DMS153 (cell line): ENCODE results near the gene DAZL.

Experiments
- DNase-seq: peaks from one replicate; lab custom pipeline; 2025; lab: John Stamatoyannopoulos, UW

Gene DAZL

DNA sequence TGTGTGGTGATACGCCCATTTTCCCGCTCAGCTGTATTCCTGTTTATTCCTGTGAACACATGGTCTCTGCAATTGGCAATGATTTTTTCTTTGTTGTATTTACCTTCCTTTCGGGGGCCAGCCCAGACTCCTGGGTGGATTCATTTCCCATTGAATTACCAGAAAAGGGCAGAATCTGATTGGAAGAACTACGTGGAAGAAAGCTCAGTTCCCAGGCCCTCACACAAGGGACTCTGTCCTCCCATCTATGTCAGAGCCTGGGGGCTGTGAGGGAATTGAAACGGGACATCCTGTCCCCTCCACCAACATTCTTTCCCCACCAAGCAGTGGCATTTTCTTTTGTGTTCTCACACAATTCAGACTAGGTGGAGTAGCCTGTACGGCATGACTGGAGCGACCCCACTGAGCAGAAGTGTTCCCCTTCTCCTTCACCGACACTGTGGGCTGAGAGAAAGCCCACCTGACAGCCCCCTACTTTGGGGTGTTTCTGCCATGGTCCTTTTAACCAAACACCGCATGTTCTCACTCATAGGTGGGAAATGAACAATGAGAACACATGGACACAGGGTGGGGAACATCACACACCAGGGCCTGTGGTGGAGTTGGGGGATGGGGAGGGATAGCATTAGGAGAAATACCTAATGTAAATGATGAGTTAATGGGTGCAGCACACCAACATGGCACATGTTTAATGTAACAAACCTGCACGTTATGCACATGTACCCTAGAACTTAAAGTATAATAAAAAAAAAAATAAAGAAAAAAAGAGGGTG is 59.6 kb downstream of the DAZL start:
- DNase-seq, result no peak

DNA sequence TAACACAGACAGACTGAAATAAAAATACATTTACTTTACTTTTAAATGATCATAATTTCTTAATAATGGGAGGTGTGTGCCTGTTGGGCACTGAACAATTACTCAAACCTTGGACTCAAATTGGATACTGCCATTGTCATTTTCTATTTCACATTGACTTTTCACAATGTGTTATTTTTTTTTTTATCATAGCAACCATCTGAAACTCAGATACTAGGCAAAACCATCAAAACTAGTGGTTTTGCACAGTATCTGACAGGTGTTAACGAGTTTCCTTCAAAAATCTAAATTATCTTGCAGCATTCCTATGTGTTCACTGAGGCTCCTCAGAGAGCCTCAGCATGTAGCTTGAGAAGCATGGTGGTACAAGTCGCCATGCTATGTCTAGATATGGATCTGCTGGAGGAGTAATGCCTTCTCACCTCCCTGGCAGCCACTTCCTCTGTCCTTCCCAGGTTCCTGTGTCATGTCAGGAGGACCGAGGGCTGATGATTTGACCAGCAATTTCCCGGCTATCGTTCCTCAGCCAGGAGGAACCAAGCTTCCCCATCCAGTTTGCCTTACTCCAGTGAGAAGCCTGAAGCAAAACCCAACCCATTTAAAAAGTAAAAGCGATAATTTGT is 61.9 kb downstream of the DAZL start:
- no peak for DNase-seq

DNA sequence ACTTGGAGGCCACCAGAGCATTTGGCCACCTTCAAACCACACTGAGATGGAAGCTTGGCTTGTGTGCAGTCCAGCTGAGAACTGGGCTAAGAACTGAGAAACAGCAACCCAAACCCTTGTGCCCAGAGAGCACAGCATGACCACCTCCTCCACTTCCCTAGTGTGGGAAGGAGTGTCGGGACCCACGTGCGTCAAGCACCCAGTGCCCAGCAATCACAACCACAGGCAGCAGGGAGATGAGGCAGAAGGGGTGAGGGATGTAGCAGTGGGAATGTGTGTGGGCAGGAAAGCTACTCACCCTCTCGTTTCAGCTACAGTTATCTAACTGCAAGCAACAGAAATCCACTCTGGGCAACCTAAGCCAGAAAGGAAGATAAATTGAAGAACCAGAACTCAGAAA is 66.7 kb downstream of the DAZL start:
- DNase-seq, result no peak

DNA sequence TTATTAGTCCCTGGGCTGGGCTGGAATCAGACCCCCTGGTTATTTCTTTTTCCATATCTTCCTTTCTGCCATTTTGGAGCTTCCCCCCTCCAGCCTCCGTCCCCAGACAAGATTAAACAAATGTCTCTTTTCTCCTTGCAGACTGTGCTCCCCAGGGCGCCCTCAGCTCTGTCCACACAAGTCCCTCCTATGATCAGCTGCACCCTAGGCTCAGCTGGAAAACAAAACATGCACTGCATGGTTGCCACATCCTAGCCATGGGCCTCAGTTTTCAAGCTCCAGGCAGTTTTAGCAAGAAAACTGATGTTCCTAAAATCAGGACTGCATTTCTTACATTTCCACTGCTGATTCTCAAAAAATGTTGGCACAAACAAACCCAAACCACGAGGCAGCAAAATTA is 68.2 kb downstream of the DAZL start:
- no peak for DNase-seq
